GM12801 (cell line): ENCODE data around the gene CAP2.

Source experiments
- CTCF ChIP-seq: IDR thresholded peaks from one replicate; pipeline ENCODE4 v1.5.1; 2011; ENCODE audit warnings: control low read depth; ENCODE audit not compliant: insufficient read length; ENCODE audit errors: extremely low read depth

CAP2 gene

GRCh38 chr6:17602888-17603287 lies 209.5 kb downstream of the CAP2 start:
- TF ChIP-seq CTCF: no peak

DNA sequence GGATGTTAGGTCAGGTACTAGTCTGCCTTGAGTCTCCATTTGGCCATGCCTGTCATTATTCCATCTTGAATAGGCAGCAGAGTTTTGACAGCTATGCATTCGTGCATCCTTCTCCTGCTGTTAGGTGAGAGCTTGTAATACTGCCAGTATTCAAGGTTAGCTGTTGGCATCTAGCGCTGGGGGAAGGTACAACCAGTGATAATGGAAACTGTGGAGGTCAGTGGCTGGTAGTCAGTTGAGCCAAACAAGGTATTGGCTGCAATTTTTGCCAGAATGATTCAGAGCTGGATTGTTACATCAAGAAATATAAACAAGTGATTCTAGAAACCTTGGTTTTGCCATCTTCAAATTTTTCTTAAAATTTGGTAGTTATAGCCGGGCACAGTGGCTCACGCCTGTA lies 213.2 kb downstream of the CAP2 start:
- no peak for TF ChIP-seq CTCF
